Upper lobe of left lung (tissue), 6 donors: ENCODE measurements around the gene FASTKD3. TPM values are rescaled to one million over a fixed set of nuclear protein-coding genes. Genes with fewer than 3 reads are reported as not detected.

Experiments used
- ATAC-seq, 2 donors: fragments of 200-7000 bp; cut with Tn5 transposase; one replicate each; pipeline ENCODE4 v1.9.1; 2022; ENCODE audit warnings: mild to moderate bottlenecking in 2 of 2, moderate library complexity in 2 of 2; ENCODE audit not compliant: low FRiP score in 2 of 2
- DNase-seq, 2 donors: peaks; one replicate each; pipeline ENCODE4 v3.0.0-alpha.2; 2019 to 2020
- H3K27ac ChIP-seq, 4 donors: fragments of 200-600 bp; sonication (generic); one replicate each; pipeline ENCODE4 v1.5.1; 2016 to 2019
- H3K27me3 ChIP-seq, 4 donors: fragments of 200-600 bp; sonication (generic); one replicate each; pipeline ENCODE4 v1.5.1; 2017 to 2019
- H3K36me3 ChIP-seq, 4 donors: fragments of 200-600 bp; sonication (generic); one replicate each; pipeline ENCODE4 v1.5.1; 2016 to 2019
- H3K4me1 ChIP-seq, 4 donors: fragments of 200-600 bp; sonication (generic); one replicate each; pipeline ENCODE4 v1.5.1; 2018 to 2019
- H3K4me3 ChIP-seq, 4 donors: fragments of 200-600 bp; sonication (generic); one replicate each; pipeline ENCODE4 v1.5.1; 2017 to 2019; ENCODE audit warnings: mild to moderate bottlenecking in 2 of 4, moderate library complexity in 1 of 4
- H3K9me3 ChIP-seq, 4 donors: fragments of 200-600 bp; sonication (generic); one replicate each; pipeline ENCODE4 v1.5.1; 2018 to 2019
- CTCF ChIP-seq, 6 experiments: fragments of 450-650 bp in 4 of 6; fragments of 200-600 bp in 2 of 6; sonication (generic) in 2 of 6; IDR thresholded peaks; one replicate each; pipeline ENCODE4 v1.5.1; 2016 to 2019; ENCODE audit warnings: antibody characterized with exemption in 6 of 6
- EP300 ChIP-seq, 4 donors: sonication (generic); formaldehyde crosslinking; IDR thresholded peaks; one replicate each; pipeline ENCODE4 v1.5.1; 2017; ENCODE audit warnings: antibody characterized with exemption in 4 of 4, control low read depth in 2 of 4
- POLR2A ChIP-seq, 4 donors: fragments of 450-650 bp; IDR thresholded peaks; one replicate each; pipeline ENCODE4 v1.5.1; 2016 to 2017; ENCODE audit warnings: antibody characterized with exemption in 4 of 4, mild to moderate bottlenecking in 2 of 4
- POLR2AphosphoS5 ChIP-seq, 2 donors: sonication (generic); formaldehyde crosslinking; IDR thresholded peaks; one replicate each; pipeline ENCODE4 v1.5.1; 2017; ENCODE audit warnings: antibody characterized with exemption in 2 of 2
- WGBS, 2 donors: methylation state at CpG; one replicate each; pipeline ENCODE4 v1.1.5; 2017 to 2018; 5-methylcytosine and 5-hydroxymethylcytosine counted together
- total RNA-seq, 6 donors: library from RNA; depleted of rRNA in 4 of 6; stranded (reverse); fragments of >200 nt in 4 of 6; gene quantifications; one replicate each; pipeline versions ENCODE4 v1.1.0 to v1.2.1, GENCODE V29; 2016 to 2021
- donor health status: DM: no; HTN: no; CAD: no; lungs with moderate emphysema.
- donor health status: DM: no; HTN: yes; CAD: no; lungs with severe emphysema.

FASTKD3 gene
- total RNA-seq, 6 donors from 2014 or later = 1.6 to 21.0 (median 10.6) TPM

- DNase-seq (no peak), ATAC-seq (no peak)
- peaks cover 5 to 90% (median 36%) of the 10 kb centered on the region in 4 donors for H3K36me3 ChIP-seq
- no peak overlapping the region for H3K4me3 ChIP-seq
- no peaks in the 10 kb centered on the region for H3K27me3 ChIP-seq
- H3K27ac ChIP-seq = peak overlapping the region in 2 of 4 donors; percentile 52 to 69
- no peaks in the 10 kb centered on the region for H3K9me3 ChIP-seq
- H3K4me1 ChIP-seq = peaks cover 26 to 71% (median 28%) of the 10 kb centered on the region in 4 donors
- 94 to 95% methylated on average over 2 of the region's 2 CpGs for WGBS, 2 donors
- no peak for TF ChIP-seq EP300 (IDR thresholded peaks at IDR 0.05)
Measured at GRCh38 chr5:7881816-7882215, 13.0 kb upstream of the FASTKD3 start.

- ATAC-seq (no peak), DNase-seq (no peak)
- Histone ChIP-seq H3K27me3 (no peaks in the 10 kb centered on the region), H3K4me1 (peaks cover 26 to 70% (median 34%) of the 10 kb centered on the region in 4 donors), H3K9me3 (no peaks in the 10 kb centered on the region), H3K36me3 (peaks cover 6 to 90% (median 38%) of the 10 kb centered on the region in 4 donors), H3K4me3 (no peak overlapping the region), H3K27ac (peak overlapping the region in 3 of 4 donors; percentile 6 to 52 (median 11))
- TF ChIP-seq EP300 (IDR thresholded peaks at IDR 0.05) (no peak), POLR2AphosphoS5 (IDR thresholded peaks at IDR 0.05) (no peak), CTCF (IDR thresholded peaks at IDR 0.05) (no peak), POLR2A (IDR thresholded peaks at IDR 0.05) (no peak)
- 70 to 71% methylated on average over 4 of the region's 4 CpGs for WGBS, 2 donors
Measured at GRCh38 chr5:7881091-7881490, 12.3 kb upstream of the FASTKD3 start.

- Histone ChIP-seq H3K27ac (peak overlapping the region; percentile 36 to 76 (median 55)), H3K36me3 (peaks cover 11 to 86% (median 36%) of the 10 kb centered on the region in 4 donors), H3K9me3 (no peaks in the 10 kb centered on the region), H3K4me1 (peaks cover 26 to 54% (median 32%) of the 10 kb centered on the region in 4 donors), H3K27me3 (no peaks in the 10 kb centered on the region), H3K4me3 (no peak overlapping the region)
- peak in 1 of 4 donors; percentile 54 for TF ChIP-seq EP300 (IDR thresholded peaks at IDR 0.05)
- no peak for TF ChIP-seq CTCF (IDR thresholded peaks at IDR 0.05)
- DNase-seq = no peak
- ATAC-seq = peak; percentile 50 to 69
Measured at GRCh38 chr5:7878381-7878873, 9.6 kb upstream of the FASTKD3 start.

- no peak for ATAC-seq
- no peak for DNase-seq
- Histone ChIP-seq H3K4me3 (no peak overlapping the region), H3K36me3 (peaks cover 11 to 81% (median 36%) of the 10 kb centered on the region in 4 donors), H3K27ac (peak overlapping the region; percentile 36 to 76 (median 55)), H3K4me1 (peaks cover 26 to 51% (median 34%) of the 10 kb centered on the region in 4 donors), H3K9me3 (no peaks in the 10 kb centered on the region), H3K27me3 (no peaks in the 10 kb centered on the region)
- TF ChIP-seq POLR2A (IDR thresholded peaks at IDR 0.05) (no peak), EP300 (IDR thresholded peaks at IDR 0.05) (no peak), POLR2AphosphoS5 (IDR thresholded peaks at IDR 0.05) (no peak), CTCF (IDR thresholded peaks at IDR 0.05) (no peak)
- 59 to 70% methylated on average over 9 of the region's 9 CpGs for WGBS, 2 donors
Measured at GRCh38 chr5:7877851-7878250, 9.0 kb upstream of the FASTKD3 start.

GRCh38 chr5:7876867-7877266 is 8.0 kb upstream of the FASTKD3 start:
- Histone ChIP-seq H3K9me3 (no peaks in the 10 kb centered on the region), H3K4me3 (no peak overlapping the region), H3K27ac (peak overlapping the region in 2 of 4 donors; percentile 44 to 59), H3K27me3 (no peaks in the 10 kb centered on the region), H3K36me3 (peaks cover 11 to 76% (median 36%) of the 10 kb centered on the region in 4 donors), H3K4me1 (peaks cover 24 to 45% (median 40%) of the 10 kb centered on the region in 4 donors)
- DNase-seq (peak in 1 of 2 donors; percentile 36), ATAC-seq (no peak)
- WGBS, 2 donors = 68 to 77% methylated on average over 3 of the region's 3 CpGs
- TF ChIP-seq EP300 (IDR thresholded peaks at IDR 0.05) (no peak), POLR2A (IDR thresholded peaks at IDR 0.05) (no peak), POLR2AphosphoS5 (IDR thresholded peaks at IDR 0.05) (no peak)

- TF ChIP-seq EP300 (IDR thresholded peaks at IDR 0.05) = no peak
- TF ChIP-seq CTCF (IDR thresholded peaks at IDR 0.05) = no peak
- TF ChIP-seq POLR2A (IDR thresholded peaks at IDR 0.05) = no peak
- TF ChIP-seq POLR2AphosphoS5 (IDR thresholded peaks at IDR 0.05) = no peak
- DNase-seq (no peak), ATAC-seq (no peak)
- Histone ChIP-seq H3K27me3 (no peaks in the 10 kb centered on the region), H3K4me3 (no peak overlapping the region), H3K4me1 (peaks cover 32 to 53% (median 45%) of the 10 kb centered on the region in 4 donors), H3K27ac (no peak overlapping the region), H3K9me3 (no peaks in the 10 kb centered on the region), H3K36me3 (peaks cover 11 to 65% (median 27%) of the 10 kb centered on the region in 4 donors)
- 94 to 95% methylated on average over 4 of the region's 4 CpGs for WGBS, 2 donors
Measured at GRCh38 chr5:7875151-7875550, 6.3 kb upstream of the FASTKD3 start.
